Panc1 (cell line): ENCODE results near the gene SRGAP3. TPM values are rescaled to one million over a fixed set of nuclear protein-coding genes. Genes with fewer than 3 reads are reported as not detected.

ENCODE experiments used
- ATAC-seq: fragments of 200-7000 bp; cut with Tn5 transposase; 2 replicates; pipeline ENCODE4 v1.9.1; 2020; ENCODE audit warnings: mild to moderate bottlenecking, moderate library complexity
- BruUV-seq: library from RNA; stranded (reverse); fragments of 400-500 nt; replicated peaks from 2 replicates; lab custom pipeline; 2021; lab: Mats Ljungman, UMichigan
- CTCF ChIA-PET: fragments of 300-600 bp; sonication (Branson Sonifier 250); formaldehyde crosslinking; loops from one replicate; lab custom pipeline; 2022; ENCODE audit warnings: antibody characterized with exemption; lab: Charles Lee
- POLR2A ChIA-PET: fragments of 300-600 bp; sonication (Branson Sonifier 250); formaldehyde crosslinking; loops from one replicate; lab custom pipeline; 2022; ENCODE audit warnings: antibody characterized with exemption; lab: Charles Lee
- DNase-seq: peaks from one replicate; pipeline ENCODE4 v3.0.0-alpha.2; 2010; ENCODE audit warnings: low read depth, low spot score
- H3K27ac ChIP-seq: 2 replicates; pipeline ENCODE4 v1.5.1; 2011; ENCODE audit warnings: mild to moderate bottlenecking, low read length, inconsistent platforms
- H3K27me3 ChIP-seq: fragments of 200-500 bp; sonication (Bioruptor generic); 2 replicates; pipeline ENCODE4 v1.6.0; 2014; ENCODE audit warnings: low read length, inconsistent platforms; ENCODE audit not compliant: control insufficient read depth, insufficient read depth
- H3K36me3 ChIP-seq: fragments of 200-500 bp; sonication (Bioruptor generic); 2 replicates; pipeline ENCODE4 v1.5.1; 2014; ENCODE audit warnings: inconsistent platforms, mild to moderate bottlenecking, low read length, moderate library complexity; ENCODE audit not compliant: control insufficient read depth, insufficient read depth
- H3K4me1 ChIP-seq: 2 replicates; pipeline ENCODE4 v1.5.1; 2011; ENCODE audit warnings: inconsistent platforms, mild to moderate bottlenecking, low read length, moderate library complexity; ENCODE audit not compliant: control insufficient read depth, insufficient read depth
- H3K4me3 ChIP-seq, 2 experiments: 2 replicates each; pipeline ENCODE4 v1.5.1; 2011 to 2012; ENCODE audit warnings: low read depth in 2 of 2, low read length in 2 of 2, mild to moderate bottlenecking in 2 of 2, inconsistent platforms in 1 of 2, moderate library complexity in 1 of 2
- H3K9me3 ChIP-seq: fragments of 200-500 bp; sonication (Bioruptor generic); 2 replicates; pipeline ENCODE4 v1.5.1; 2014; ENCODE audit warnings: low read depth, mild to moderate bottlenecking, inconsistent platforms, low read length, moderate library complexity; ENCODE audit not compliant: control insufficient read depth, insufficient read depth
- CTCF ChIP-seq: fragments of 450-650 bp; IDR thresholded peaks from 2 replicates; pipeline ENCODE4 v1.5.1; 2017; ENCODE audit warnings: mild to moderate bottlenecking
- POLR2AphosphoS5 ChIP-seq: IDR thresholded peaks from 2 replicates; pipeline ENCODE4 v1.6.1; 2012; ENCODE audit warnings: mild to moderate bottlenecking, low read depth, low read length, moderate library complexity
- REST ChIP-seq, 2 experiments: IDR thresholded peaks; 2 replicates each; pipeline ENCODE4 v1.6.1; 2011 to 2012; ENCODE audit warnings: low read depth in 2 of 2, control low read depth in 1 of 2, low read length in 1 of 2, mild to moderate bottlenecking in 1 of 2, moderate library complexity in 1 of 2; ENCODE audit not compliant: insufficient read depth in 1 of 2
- SIN3A ChIP-seq: IDR thresholded peaks from 2 replicates; pipeline ENCODE4 v1.6.1; 2012; ENCODE audit warnings: low read depth, mild to moderate bottlenecking, low read length, moderate library complexity, borderline replicate concordance; ENCODE audit not compliant: insufficient read depth
- TCF7L2 ChIP-seq: IDR thresholded peaks from 2 replicates; pipeline ENCODE4 v1.6.1; 2011; ENCODE audit warnings: mild to moderate bottlenecking, low read depth, low read length, inconsistent platforms
- in situ Hi-C: cut with HindIII; loops from 2 replicates; pipeline ENCODE4 v1.10.0; 2016; ENCODE audit warnings: low sequenced_read_pairs, low pct_unique_long_range_greater_than_20kb
- intact Hi-C: fragments of 100-400 bp; cut with micrococcal nuclease; formaldehyde crosslinking; loops from one replicate; pipeline ENCODE4 v1.10.0; 2022; ENCODE audit not compliant: unreplicated experiment
- total RNA-seq: library from RNA; stranded (reverse); gene quantifications from one replicate; pipeline ENCODE4 v1.2.1, GENCODE V29; 2021; ENCODE audit not compliant: unreplicated experiment

SRGAP3 gene
- total RNA-seq, 1 experiment from 2014 or later: 0.82 TPM

GRCh38 chr3:8984526-8984925 is 264.9 kb downstream of the SRGAP3 start:
- intact Hi-C loops: no loop called here

GRCh38 chr3:8984081-8984480 is 265.4 kb downstream of the SRGAP3 start:
- in situ Hi-C loops: no loop called here
- no TSS peak for BruUV-seq
- H3K27me3 ChIP-seq: no peaks in the 10 kb centered on the region
- ChIA-PET CTCF (no interaction called here), POLR2A (no interaction called here)
- H3K27ac ChIP-seq: no peak overlapping the region
- intact Hi-C loops: no loop called here
- TF ChIP-seq REST (IDR thresholded peaks at IDR 0.05; ENCODE audit: insufficient read depth in 1 of 2, low read depth in 2 of 2, low read length in 1 of 2): no peak
- TF ChIP-seq TCF7L2: no peak
- no peak for TF ChIP-seq POLR2AphosphoS5
- TF ChIP-seq SIN3A: no peak
- TF ChIP-seq CTCF: no peak
- no peaks in the 10 kb centered on the region for H3K36me3 ChIP-seq
- no peak for ATAC-seq
- DNase-seq: no peak
- H3K4me1 ChIP-seq: no peaks in the 10 kb centered on the region
- H3K9me3 ChIP-seq: no peaks in the 10 kb centered on the region
- H3K4me3 ChIP-seq: no peak overlapping the region

More at GRCh38 chr3:8984526-8984925, 264.9 kb downstream of the SRGAP3 start:
- Histone ChIP-seq H3K27me3 (no peaks in the 10 kb centered on the region), H3K9me3 (no peaks in the 10 kb centered on the region), H3K4me3 (no peak overlapping the region), H3K27ac (no peak overlapping the region), H3K36me3 (no peaks in the 10 kb centered on the region), H3K4me1 (no peaks in the 10 kb centered on the region)
- POLR2A ChIA-PET: no interaction called here
- CTCF ChIA-PET: no interaction called here
- DNase-seq (no peak), ATAC-seq (no peak)
- in situ Hi-C loops: no loop called here
- no TSS peak for BruUV-seq
- no peak for TF ChIP-seq TCF7L2
- TF ChIP-seq POLR2AphosphoS5: no peak
- no peak for TF ChIP-seq CTCF
- TF ChIP-seq SIN3A: no peak
- TF ChIP-seq REST (IDR thresholded peaks at IDR 0.05; ENCODE audit: insufficient read depth in 1 of 2, low read depth in 2 of 2, low read length in 1 of 2): no peak
